Stimulated activated CD8-positive, alpha-beta memory T cell treated with anti-CD3 and anti-CD28 coated beads, Interleukin-2, amount 100 ng/mL, for 1 hour (primary cell): Measurements from ENCODE around the gene SIRT2.
"Not testable (repeated sequence)": the region's sequence is repeated elsewhere in the genome, so short reads cannot be mapped to it uniquely, and the experiment has no call there.

Experiments used
- DNase-seq, 2 donors: peaks; one replicate each; pipeline ENCODE4 v3.0.0-alpha.2; 2020; ENCODE audit warnings: low read depth in 2 of 2

SIRT2 gene

GRCh38 chr19:38830039-38830733 is 69.2 kb downstream of the SIRT2 start:
- no peak for DNase-seq

DNA sequence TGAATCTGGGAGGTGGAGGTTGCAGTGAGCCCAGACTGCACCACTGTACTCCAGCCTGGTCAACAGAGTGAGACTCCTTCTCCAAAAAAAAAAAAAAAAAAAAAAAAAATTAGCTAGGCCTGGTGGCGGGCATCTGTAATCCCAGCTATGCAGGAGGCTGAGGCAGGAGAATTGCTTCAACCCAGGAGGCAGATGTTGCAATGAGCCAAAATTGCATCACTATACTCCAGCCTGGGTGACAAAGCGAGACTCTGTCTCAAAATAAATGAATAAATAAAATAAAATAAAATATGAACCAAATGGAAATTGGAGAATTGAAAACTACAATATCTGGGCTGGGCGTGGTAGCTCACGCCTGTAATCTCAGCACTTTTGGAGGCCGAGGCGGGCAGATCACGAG is 70.2 kb downstream of the SIRT2 start:
- not testable (repeated sequence) for DNase-seq
